Tongue (tissue), 2 donors: ENCODE results near the gene DDX10. TPM values are rescaled to one million over a fixed set of nuclear protein-coding genes. Genes with fewer than 3 reads are reported as not detected.

Source experiments
- DNase-seq: peaks from one replicate; pipeline ENCODE4 v3.0.0-alpha.2; 2015
- total RNA-seq: library from RNA; depleted of rRNA; stranded (reverse); fragments of >200 nt; gene quantifications from one replicate; pipeline ENCODE4 v1.2.3, GENCODE V29; 2014

The DDX10 gene
- total RNA-seq, 1 donor from 2014 or later = 20.5 TPM

- no peak for DNase-seq
Measured at GRCh38 chr11:108906826-108907225, 242.0 kb downstream of the DDX10 start.

- DNase-seq = no peak
Measured at GRCh38 chr11:108909041-108909440, 244.2 kb downstream of the DDX10 start.

- DNase-seq = no peak
Measured at GRCh38 chr11:108909921-108910320, 245.1 kb downstream of the DDX10 start.

- DNase-seq = no peak
Measured at GRCh38 chr11:108912581-108912980, 247.7 kb downstream of the DDX10 start.

DNA sequence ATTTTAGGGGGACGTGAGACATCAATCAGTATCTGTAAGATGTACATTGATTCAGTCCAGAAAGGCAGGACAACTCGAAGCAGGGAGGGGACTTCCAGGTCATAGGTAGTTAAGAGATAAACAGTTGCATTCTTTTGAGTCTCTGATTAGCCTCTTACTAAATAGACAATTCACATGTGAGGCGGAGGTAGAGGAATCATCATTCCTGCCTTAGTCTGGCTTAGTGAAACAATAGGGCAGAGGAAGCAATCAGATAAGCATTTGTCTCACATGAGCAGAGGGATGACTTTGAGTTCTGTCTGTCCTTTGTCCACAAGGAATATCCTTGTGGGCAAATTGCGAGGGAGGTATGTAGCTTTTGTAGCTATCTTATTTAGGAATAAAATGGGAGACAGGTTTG, 248.3 kb downstream of the DDX10 start:
- DNase-seq = no peak

GRCh38 chr11:108914211-108914610, 249.3 kb downstream of the DDX10 start:
- DNase-seq = no peak

DNA sequence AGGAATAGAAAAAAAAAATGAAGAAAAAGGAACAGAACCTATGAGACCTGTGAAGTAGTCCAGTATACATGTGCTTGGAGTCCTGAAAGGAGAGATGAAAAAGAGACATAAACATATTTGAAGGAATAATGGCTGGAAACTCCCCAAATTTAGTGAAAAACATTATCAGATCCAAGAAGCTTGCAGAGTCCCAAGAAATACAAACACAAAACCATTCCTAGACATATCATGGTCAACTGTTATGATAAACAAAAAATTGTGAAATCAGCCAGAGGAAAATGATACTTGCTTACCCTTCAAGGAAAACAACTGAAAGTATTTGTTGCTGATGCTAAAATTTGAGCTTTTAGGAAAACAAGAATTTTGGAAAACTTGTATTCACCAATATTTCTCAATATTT, 250.1 kb downstream of the DDX10 start:
- no peak for DNase-seq

- DNase-seq = peak; percentile 16
Measured at GRCh38 chr11:108915666-108916065, 250.8 kb downstream of the DDX10 start.

DNA sequence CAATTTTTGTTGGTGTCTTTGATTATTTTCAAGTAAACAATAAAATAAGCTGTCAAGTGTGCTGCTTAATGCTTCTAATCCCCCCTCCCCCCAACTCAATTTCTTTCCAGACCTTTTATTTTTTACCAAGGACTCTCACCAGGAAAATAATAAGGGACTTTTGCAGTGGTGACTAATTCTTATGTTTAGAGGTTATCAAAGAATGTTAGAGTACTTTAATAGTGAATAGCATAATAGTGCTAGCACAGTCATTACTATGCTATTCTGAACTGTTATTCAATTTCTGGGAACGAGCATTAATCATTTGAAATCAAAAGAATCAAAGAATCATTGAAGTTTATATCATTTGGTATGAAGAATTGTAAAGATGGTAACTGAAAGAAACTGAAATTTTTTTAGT, 251.4 kb downstream of the DDX10 start:
- DNase-seq = no peak

DNA sequence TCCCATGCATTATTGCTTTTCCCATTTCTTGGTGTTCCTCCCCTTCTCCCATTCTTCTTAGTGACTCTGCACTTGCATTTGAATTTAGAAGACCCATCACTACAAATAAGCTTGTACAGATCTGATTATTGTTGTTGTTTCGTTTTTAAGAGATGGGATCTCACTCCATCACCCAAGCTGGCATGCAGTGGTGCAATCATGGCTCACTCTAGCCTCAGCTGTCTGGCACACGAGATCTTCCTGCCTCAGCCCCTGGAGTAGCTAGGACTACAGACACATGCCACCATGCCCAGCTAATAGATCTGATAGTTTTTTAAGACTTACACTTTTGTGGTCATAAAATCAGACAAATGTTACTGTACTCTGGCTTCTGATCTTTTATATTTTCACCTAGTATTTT, 252.1 kb downstream of the DDX10 start:
- no peak for DNase-seq

DNA sequence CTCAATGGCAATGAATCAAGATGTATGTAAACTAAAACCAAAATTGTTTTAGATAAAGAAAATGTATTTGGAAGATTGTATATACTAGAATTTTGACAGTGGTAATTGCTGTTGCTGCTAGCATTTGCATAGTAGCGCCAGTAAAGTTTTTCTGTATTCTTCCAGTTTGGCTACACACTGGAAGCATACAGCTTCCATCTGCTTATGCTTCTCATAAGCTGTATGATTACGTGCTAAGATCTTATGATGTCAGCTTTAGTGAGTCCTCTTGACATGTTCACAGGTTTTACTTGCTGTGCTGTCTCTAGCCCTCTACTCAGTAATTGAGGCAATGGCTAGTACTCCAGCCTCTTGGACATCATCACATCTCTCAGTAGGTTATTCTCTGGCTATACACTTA, 256.3 kb downstream of the DDX10 start:
- DNase-seq = no peak

GRCh38 chr11:108922241-108922640, 257.4 kb downstream of the DDX10 start:
- no peak for DNase-seq

DNA sequence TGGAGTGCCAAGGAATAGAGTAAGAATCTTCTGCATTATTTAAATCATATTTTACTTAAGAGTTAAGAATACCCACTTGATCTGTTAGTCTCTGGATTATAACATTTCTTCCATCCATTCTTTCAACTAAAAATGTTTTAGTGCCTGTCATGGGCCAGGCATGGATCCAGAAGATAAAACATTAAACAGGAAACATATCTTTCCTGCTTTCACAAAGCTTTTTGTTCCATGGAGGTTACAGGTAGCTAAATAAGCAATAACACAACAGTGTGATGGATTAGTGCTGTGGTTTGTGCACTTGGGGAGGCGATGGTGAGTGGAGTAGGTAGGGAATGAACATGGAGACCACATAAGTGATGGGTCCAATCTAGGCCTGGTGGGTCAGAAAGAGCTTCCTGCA, 258.5 kb downstream of the DDX10 start:
- DNase-seq = no peak

DNA sequence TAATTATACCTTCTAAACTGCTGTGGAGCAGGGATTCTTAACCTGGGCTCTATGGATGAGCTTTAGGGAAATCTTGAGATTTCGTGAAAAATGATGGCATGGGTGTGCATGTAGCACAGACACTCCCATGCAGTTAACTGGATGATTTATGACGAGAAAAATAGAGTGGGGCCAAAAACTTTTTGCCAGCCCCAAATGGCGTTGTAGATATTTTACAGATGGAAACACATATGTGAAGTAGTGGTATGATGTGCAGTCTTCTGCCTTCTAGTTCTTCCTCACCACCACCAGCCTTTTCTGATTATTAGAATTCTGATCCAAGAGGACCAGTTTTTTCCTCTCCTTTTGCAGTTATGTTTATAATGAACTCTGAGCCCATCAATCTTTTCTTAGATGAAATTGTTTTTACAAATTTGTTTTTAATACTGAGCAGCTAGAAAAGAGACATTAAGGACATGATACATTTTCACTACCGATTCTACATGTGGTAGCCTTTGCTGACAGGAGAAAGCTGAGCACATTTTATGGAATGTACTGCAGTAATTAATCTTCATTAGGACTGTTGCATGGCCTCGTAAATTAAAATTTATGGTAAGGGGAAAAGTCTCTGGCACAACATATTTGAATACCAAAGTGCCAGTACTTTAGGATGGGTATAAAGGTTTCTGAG, 261.4 kb downstream of the DDX10 start:
- DNase-seq = no peak

DNA sequence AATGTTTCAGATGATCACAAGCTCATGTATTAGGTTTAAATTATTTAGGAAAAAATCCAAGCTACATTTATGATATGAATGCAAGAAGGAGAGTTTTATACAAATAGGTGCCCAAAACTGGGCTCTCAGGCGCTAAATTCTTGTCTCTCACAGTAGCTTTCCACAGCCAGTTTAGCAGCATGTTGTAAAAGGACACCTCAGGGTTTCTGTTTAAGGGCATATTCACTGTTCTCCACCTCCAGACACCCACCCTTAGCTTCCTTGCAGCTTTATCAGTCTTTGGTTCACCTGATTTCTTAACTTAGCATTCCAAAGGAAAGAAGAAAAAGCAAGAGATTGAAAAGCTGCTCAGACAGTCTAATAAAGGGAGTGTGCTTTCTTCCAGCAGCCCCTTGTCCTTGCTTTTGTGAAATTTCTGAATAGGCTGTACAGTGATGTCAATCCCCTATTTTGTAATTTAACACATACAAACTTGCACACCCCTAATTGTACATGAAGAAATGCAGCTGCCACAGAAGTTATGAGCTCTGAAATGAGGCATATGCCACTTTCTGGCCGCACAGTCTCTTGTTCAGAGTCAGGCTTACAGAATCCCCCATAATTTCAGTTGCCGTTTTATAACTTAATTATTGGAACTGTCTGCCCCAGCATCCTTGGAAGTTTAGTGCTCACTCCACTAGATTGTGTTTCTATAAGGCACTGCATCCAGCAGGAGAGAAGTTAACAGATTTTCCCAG, 262.1 kb downstream of the DDX10 start:
- peak; percentile 42 for DNase-seq

DNA sequence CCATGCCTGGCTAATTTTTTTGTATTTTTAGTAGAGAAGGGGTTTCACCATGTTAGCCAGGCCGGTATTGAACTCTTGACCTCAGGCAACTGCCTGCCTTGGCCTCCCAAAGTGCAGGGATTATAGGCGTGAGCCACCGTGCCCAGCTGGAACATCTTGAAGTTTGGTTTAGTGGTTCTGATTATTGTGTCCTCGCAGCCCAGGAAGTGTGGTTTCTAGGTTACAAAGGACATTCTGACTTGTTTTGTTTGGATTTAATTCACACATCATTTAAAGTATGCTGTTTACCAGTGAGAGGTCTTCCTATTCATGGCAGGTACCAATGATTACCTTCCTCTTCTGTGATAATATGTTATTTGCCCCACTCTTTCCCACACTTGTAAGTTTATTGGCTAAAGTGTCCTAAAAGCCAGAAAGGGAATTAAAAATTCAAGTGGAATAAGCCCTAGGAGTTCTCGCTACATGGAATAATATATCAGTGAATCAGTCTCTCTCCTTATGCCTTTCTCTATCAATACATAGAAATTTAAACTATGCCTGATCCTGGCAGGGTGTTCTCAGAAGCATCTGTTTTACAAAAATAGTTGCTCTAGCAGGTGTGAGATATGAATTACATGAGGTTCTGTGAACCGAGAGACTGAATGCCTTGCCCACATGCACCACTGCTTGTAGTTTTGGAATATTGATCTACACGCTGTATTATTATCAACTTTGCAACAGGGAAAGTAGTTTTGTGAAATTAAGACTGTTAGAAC, 263.1 kb downstream of the DDX10 start:
- peak; percentile 45 for DNase-seq

DNA sequence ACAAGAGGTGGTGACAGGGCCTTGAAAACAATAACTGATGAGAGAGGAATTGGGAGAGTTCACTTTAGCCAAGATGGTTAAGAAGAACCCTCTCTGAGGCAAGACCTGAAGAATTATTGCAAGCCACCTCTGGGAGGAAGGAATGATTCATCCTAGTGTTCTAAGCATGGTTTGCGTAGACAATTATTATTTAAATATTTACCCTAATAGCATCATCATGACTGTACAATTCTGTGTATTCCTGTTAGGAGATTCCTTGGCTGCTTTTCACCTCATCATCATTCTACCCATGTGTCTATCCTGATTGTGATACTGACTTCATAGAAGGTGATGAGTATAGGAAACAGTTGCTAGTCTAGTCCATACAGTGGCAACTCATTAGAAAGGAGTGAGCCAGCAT, 264.4 kb downstream of the DDX10 start:
- no peak for DNase-seq

GRCh38 chr11:108931168-108931567, 266.3 kb downstream of the DDX10 start:
- DNase-seq = no peak

DNA sequence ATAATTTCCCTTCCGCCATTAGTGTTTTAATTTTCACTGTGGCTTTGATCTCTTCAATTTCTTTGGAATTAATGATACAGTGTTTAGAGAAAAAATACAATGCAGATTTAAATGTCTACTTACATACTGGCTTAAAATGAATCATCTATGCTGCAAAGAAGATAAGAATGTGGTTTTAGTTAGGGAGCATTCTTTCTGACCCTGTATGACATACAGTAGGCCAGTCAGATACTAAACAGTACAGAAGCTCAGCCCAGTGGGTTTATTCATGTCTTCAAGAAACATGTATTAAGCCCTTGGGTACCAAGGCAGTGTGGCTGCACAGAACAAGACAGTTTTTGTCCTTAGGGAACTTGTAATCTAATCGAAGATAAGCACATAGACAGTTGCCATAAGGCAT, 268.8 kb downstream of the DDX10 start:
- no peak for DNase-seq

- DNase-seq = no peak
Measured at GRCh38 chr11:108934289-108934688, 269.4 kb downstream of the DDX10 start.

DNA sequence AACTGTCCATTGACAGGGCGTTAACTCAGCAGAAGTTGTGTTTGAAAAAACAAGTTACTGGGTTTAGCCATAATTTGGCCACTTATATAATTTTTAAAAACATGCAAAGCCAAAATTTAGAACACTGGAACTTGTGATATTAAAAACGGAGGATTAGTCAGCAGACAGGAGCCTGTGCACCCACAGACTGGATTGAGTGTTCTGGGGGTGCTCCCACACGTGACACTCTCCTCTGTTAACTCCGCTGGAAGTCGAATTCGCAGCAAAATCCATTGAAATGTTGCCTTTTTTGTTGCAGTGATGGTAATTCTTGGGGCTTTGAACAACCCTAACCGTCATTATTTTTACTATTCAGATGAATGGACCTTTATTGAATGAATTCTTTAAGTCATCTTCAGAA, 269.8 kb downstream of the DDX10 start:
- DNase-seq = no peak

GRCh38 chr11:108937746-108938145, 272.9 kb downstream of the DDX10 start:
- no peak for DNase-seq

GRCh38 chr11:108938604-108939003, 273.7 kb downstream of the DDX10 start:
- no peak for DNase-seq
